HEK293 (cell line): ENCODE measurements around the gene ERBB2.

Source experiments
- CTCF ChIA-PET: fragments of 350-600 bp; formaldehyde crosslinking; extraction: SDS; loops from one replicate; lab custom pipeline; 2021; ENCODE audit warnings: antibody characterized with exemption; lab: Yijun Ruan, JAX
- POLR2A ChIA-PET: fragments of 300-600 bp; formaldehyde crosslinking; extraction: SDS; loops from one replicate; lab custom pipeline; 2020; ENCODE audit warnings: antibody characterized with exemption, inconsistent platforms; lab: Yijun Ruan, JAX
- H3K27ac ChIP-seq: fragments of 200-500 bp; sonication (Bioruptor generic); 2 replicates; pipeline ENCODE4 v1.5.1; 2014; ENCODE audit warnings: low read depth, low read length, control low read depth, inconsistent platforms; ENCODE audit errors: extremely low read depth
- H3K36me3 ChIP-seq, 2 experiments: fragments of 200-500 bp in 1 of 2; sonication (Bioruptor generic) in 1 of 2; 1 replicate in 1 of 2; 2 replicates in 1 of 2; pipeline ENCODE4 v1.5.1; 2014 to 2017; ENCODE audit warnings: inconsistent platforms in 2 of 2, low read length in 2 of 2; ENCODE audit not compliant: control insufficient read depth in 2 of 2, insufficient read depth in 1 of 2
- H3K4me1 ChIP-seq: fragments of 200-500 bp; sonication (Bioruptor generic); 2 replicates; pipeline ENCODE4 v1.5.1; 2014; ENCODE audit warnings: mild to moderate bottlenecking, low read length, inconsistent platforms; ENCODE audit not compliant: control insufficient read depth, insufficient read depth
- H3K4me3 ChIP-seq: 2 replicates; pipeline ENCODE4 v1.5.1; 2011; ENCODE audit warnings: low read depth, mild to moderate bottlenecking, control low read depth, low read length, moderate library complexity
- H3K9me3 ChIP-seq: fragments of 200-500 bp; sonication (Bioruptor generic); 2 replicates; pipeline ENCODE4 v1.5.1; 2014; ENCODE audit warnings: low read depth, low read length, inconsistent platforms; ENCODE audit not compliant: control insufficient read depth, insufficient read depth
- KLF1 ChIP-seq: fragments of 450-650 bp; formaldehyde crosslinking; IDR thresholded peaks from 2 replicates; pipeline ENCODE4 v1.5.1; 2016; ENCODE audit warnings: missing biosample characterization, missing genetic modification characterization
- MYNN ChIP-seq: fragments of 450-650 bp; formaldehyde crosslinking; IDR thresholded peaks from 2 replicates; pipeline ENCODE4 v1.5.1; 2016; ENCODE audit warnings: missing biosample characterization, missing genetic modification characterization, borderline replicate concordance
- SALL2 ChIP-seq: fragments of 450-650 bp; formaldehyde crosslinking; IDR thresholded peaks from 2 replicates; pipeline ENCODE4 v1.5.0; 2017; ENCODE audit warnings: missing biosample characterization, mild to moderate bottlenecking, missing genetic modification characterization, borderline replicate concordance
- TCF7L2 ChIP-seq: IDR thresholded peaks from 2 replicates; pipeline ENCODE4 v1.6.1; 2011; ENCODE audit warnings: low read depth, mild to moderate bottlenecking, inconsistent platforms, low read length, moderate library complexity, borderline replicate concordance
- ZBTB26 ChIP-seq: fragments of 450-650 bp; formaldehyde crosslinking; optimal IDR thresholded peaks from 2 replicates; pipeline ENCODE3; 2016; ENCODE audit warnings: missing biosample characterization, mild to moderate bottlenecking, missing genetic modification characterization
- ZIC2 ChIP-seq: fragments of 450-650 bp; formaldehyde crosslinking; IDR thresholded peaks from 2 replicates; pipeline ENCODE4 v1.5.1; 2016; ENCODE audit warnings: missing biosample characterization, missing genetic modification characterization
- ZNF18 ChIP-seq: fragments of 450-650 bp; formaldehyde crosslinking; IDR thresholded peaks from 2 replicates; pipeline ENCODE4 v1.5.1; 2016; ENCODE audit warnings: missing biosample characterization, missing genetic modification characterization
- ZNF394 ChIP-seq: fragments of 450-650 bp; formaldehyde crosslinking; IDR thresholded peaks from 2 replicates; pipeline ENCODE4 v1.5.1; 2016; ENCODE audit warnings: missing biosample characterization, missing genetic modification characterization, mild to moderate bottlenecking, moderate library complexity, borderline replicate concordance
- ZNF416 ChIP-seq: fragments of 450-650 bp; formaldehyde crosslinking; IDR thresholded peaks from 2 replicates; pipeline ENCODE4 v1.5.1; 2016; ENCODE audit warnings: missing biosample characterization, missing genetic modification characterization
- ZNF548 ChIP-seq: fragments of 450-650 bp; formaldehyde crosslinking; IDR thresholded peaks from 2 replicates; pipeline ENCODE4 v1.5.1; 2016; ENCODE audit warnings: missing biosample characterization, missing genetic modification characterization
- ZNF558 ChIP-seq: fragments of 450-650 bp; formaldehyde crosslinking; IDR thresholded peaks from 2 replicates; pipeline ENCODE4 v1.5.1; 2016; ENCODE audit warnings: missing biosample characterization, missing genetic modification characterization
- ZNF596 ChIP-seq: fragments of 450-650 bp; IDR thresholded peaks from 2 replicates; pipeline ENCODE4 v1.5.0; 2018; ENCODE audit warnings: missing biosample characterization, mild to moderate bottlenecking, missing genetic modification characterization, moderate library complexity
- ZNF792 ChIP-seq: fragments of 450-650 bp; formaldehyde crosslinking; IDR thresholded peaks from 2 replicates; pipeline ENCODE4 v1.5.1; 2016; ENCODE audit warnings: missing biosample characterization, missing genetic modification characterization
- ZSCAN18 ChIP-seq: fragments of 450-650 bp; formaldehyde crosslinking; IDR thresholded peaks from 2 replicates; pipeline ENCODE4 v1.5.1; 2016; ENCODE audit warnings: missing biosample characterization, missing genetic modification characterization
- TF ChIP-seq, protein P1 (sequence below): fragments of 450-650 bp; formaldehyde crosslinking; IDR thresholded peaks from 2 replicates; pipeline ENCODE4 v1.5.1; 2016; ENCODE audit warnings: missing biosample characterization, missing genetic modification characterization

The ERBB2 gene

GRCh38 chr17:39757176-39757662, 57.4 kb downstream of the ERBB2 start:
- CTCF ChIA-PET = interaction anchor here (0.6 to 10.1 kb wide), 3 partner anchors 134 to 237 kb away, joined by 3 to 140 read pairs (median 5); partner anchors contain the start of gene PPP1R1B
- TF ChIP-seq, protein P1, sequence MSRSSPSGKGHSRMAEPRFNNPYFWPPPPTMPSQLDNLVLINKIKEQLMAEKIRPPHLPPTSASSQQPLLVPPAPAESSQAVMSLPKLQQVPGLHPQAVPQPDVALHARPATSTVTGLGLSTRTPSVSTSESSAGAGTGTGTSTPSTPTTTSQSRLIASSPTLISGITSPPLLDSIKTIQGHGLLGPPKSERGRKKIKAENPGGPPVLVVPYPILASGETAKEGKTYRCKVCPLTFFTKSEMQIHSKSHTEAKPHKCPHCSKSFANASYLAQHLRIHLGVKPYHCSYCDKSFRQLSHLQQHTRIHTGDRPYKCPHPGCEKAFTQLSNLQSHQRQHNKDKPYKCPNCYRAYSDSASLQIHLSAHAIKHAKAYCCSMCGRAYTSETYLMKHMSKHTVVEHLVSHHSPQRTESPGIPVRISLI (tag by site-specific recombination) = no peak
- no peak for TF ChIP-seq ZNF558 (tag by site-specific recombination)
- TF ChIP-seq SALL2 (tag by site-specific recombination) = no peak
- no peak for TF ChIP-seq ZNF416 (tag by site-specific recombination)
- no peak for TF ChIP-seq ZNF394 (tag by site-specific recombination)
- no peak for TF ChIP-seq ZNF18 (tag by site-specific recombination)
- TF ChIP-seq ZSCAN18 (tag by site-specific recombination) = no peak
- no peak for TF ChIP-seq TCF7L2
- no peak for TF ChIP-seq ZNF792
- TF ChIP-seq ZNF596 (tag by site-specific recombination) = no peak
- no peak for TF ChIP-seq KLF1
- no peak for TF ChIP-seq MYNN
- no peak for TF ChIP-seq ZNF548 (tag by site-specific recombination)
- TF ChIP-seq, all 188 proteins: peak for 0
- Histone ChIP-seq H3K36me3 (no peaks in the 10 kb centered on the region), H3K27ac (no peak overlapping the region), H3K4me3 (no peak overlapping the region), H3K9me3 (no peaks in the 10 kb centered on the region), H3K4me1 (no peaks in the 10 kb centered on the region)
- POLR2A ChIA-PET = no interaction called here

- CTCF ChIA-PET = interaction anchor here (0.5 to 2.6 kb wide), 6 partner anchors 11 to 175 kb away, joined by 3 to 19 read pairs (median 5); partner anchors contain the start of gene MIEN1
- Histone ChIP-seq H3K36me3 (no peaks in the 10 kb centered on the region), H3K27ac (no peak overlapping the region), H3K4me3 (no peak overlapping the region), H3K9me3 (no peaks in the 10 kb centered on the region), H3K4me1 (no peaks in the 10 kb centered on the region)
- POLR2A ChIA-PET = interaction anchor here (1.2 kb wide), 1 partner anchor 70 kb away, joined by 3 read pairs; the partner anchor contains the start of gene PGAP3
- TF ChIP-seq ZBTB26 (no peak), ZIC2 (tag by site-specific recombination) (peak; percentile 15; the same call in 1 of the 2 replicates)
These were observed 58.3 kb downstream of the ERBB2 start for GRCh38 chr17:39757931-39758873.
